HL-60 (cell line): ENCODE measurements around the gene PTX3.

Experiments
- REST ChIP-seq: IDR thresholded peaks from 2 replicates; pipeline ENCODE4 v1.6.1; 2012; ENCODE audit warnings: low read depth; ENCODE audit not compliant: insufficient replicate concordance
- TF ChIP-seq, protein P1 (sequence below): IDR thresholded peaks from one replicate; pipeline ENCODE4 v1.5.1; 2011; ENCODE audit warnings: low read length, control low read depth, inconsistent platforms; ENCODE audit not compliant: insufficient read depth

DNA sequence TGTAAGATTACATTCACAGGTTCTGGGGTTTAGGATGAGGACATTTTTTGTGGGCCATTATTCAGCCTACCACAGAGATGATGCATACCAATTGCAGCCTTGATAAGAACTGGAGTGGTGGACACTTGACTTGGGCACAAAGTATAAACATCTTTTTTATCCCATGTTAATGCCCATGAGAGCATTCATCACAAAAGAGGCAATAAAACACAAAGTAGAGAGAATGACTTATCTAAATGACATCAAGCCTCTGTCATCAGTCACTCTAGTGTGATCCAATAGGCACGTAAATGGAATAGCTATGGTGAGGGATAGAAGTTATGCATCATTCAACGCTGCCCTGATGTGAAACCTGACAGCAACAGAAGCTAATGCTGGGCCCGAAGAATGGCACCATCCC is 40.8 kb downstream of the PTX3 start:
- no peak for TF ChIP-seq REST
- TF ChIP-seq, protein P1, sequence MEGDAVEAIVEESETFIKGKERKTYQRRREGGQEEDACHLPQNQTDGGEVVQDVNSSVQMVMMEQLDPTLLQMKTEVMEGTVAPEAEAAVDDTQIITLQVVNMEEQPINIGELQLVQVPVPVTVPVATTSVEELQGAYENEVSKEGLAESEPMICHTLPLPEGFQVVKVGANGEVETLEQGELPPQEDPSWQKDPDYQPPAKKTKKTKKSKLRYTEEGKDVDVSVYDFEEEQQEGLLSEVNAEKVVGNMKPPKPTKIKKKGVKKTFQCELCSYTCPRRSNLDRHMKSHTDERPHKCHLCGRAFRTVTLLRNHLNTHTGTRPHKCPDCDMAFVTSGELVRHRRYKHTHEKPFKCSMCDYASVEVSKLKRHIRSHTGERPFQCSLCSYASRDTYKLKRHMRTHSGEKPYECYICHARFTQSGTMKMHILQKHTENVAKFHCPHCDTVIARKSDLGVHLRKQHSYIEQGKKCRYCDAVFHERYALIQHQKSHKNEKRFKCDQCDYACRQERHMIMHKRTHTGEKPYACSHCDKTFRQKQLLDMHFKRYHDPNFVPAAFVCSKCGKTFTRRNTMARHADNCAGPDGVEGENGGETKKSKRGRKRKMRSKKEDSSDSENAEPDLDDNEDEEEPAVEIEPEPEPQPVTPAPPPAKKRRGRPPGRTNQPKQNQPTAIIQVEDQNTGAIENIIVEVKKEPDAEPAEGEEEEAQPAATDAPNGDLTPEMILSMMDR = no peak
